Liver (tissue), 9 donors: ENCODE data around the gene ZNF827. TPM values are rescaled to one million over a fixed set of nuclear protein-coding genes. Genes with fewer than 3 reads are reported as not detected.

Experiments
- DNase-seq: peaks from one replicate; pipeline ENCODE4 v3.0.0-alpha.2; 2017; ENCODE audit warnings: low spot score
- H3K27ac ChIP-seq, 2 donors: one replicate each; pipeline ENCODE4 v1.7.0; 2013; ENCODE audit warnings: inconsistent platforms in 2 of 2, low read length in 2 of 2, control low read depth in 1 of 2, low read depth in 1 of 2, mild to moderate bottlenecking in 1 of 2
- H3K27me3 ChIP-seq, 4 donors: one replicate each; pipeline versions ENCODE4 v1.6.1 to v1.7.0; 2013; ENCODE audit warnings: low read length in 3 of 4, inconsistent platforms in 1 of 4, mild to moderate bottlenecking in 1 of 4, moderate library complexity in 1 of 4; ENCODE audit not compliant: control insufficient read depth in 4 of 4, insufficient read depth in 4 of 4
- H3K36me3 ChIP-seq, 4 donors: one replicate each; pipeline versions ENCODE4 v1.6.1 to v1.7.0; 2013; ENCODE audit warnings: low read length in 3 of 4, mild to moderate bottlenecking in 3 of 4, low read depth in 1 of 4, moderate library complexity in 1 of 4; ENCODE audit not compliant: control insufficient read depth in 4 of 4, insufficient read depth in 3 of 4
- H3K4me1 ChIP-seq, 4 donors: one replicate each; pipeline versions ENCODE4 v1.6.1 to v1.7.0; 2013; ENCODE audit warnings: low read length in 3 of 4, mild to moderate bottlenecking in 3 of 4, moderate library complexity in 1 of 4; ENCODE audit not compliant: control insufficient read depth in 4 of 4, insufficient read depth in 4 of 4
- H3K4me3 ChIP-seq, 3 donors: one replicate each; pipeline versions ENCODE4 v1.6.1 to v1.7.0; 2013; ENCODE audit warnings: low read length in 3 of 3, control low read depth in 1 of 3, low read depth in 1 of 3, mild to moderate bottlenecking in 1 of 3
- H3K9ac ChIP-seq, 2 donors: one replicate each; pipeline ENCODE4 v1.7.0; 2013; ENCODE audit warnings: low read length in 2 of 2, mild to moderate bottlenecking in 2 of 2, moderate library complexity in 2 of 2, control low read depth in 1 of 2, low read depth in 1 of 2
- H3K9me3 ChIP-seq, 4 donors: one replicate each; pipeline versions ENCODE4 v1.6.1 to v1.7.0; 2013; ENCODE audit warnings: low read length in 3 of 4; ENCODE audit not compliant: control insufficient read depth in 4 of 4
- ATF3 ChIP-seq: IDR thresholded peaks from 2 replicates; pipeline ENCODE4 v1.6.1; 2016; ENCODE audit warnings: antibody characterized with exemption
- CTCF ChIP-seq: fragments of 150-350 bp; IDR thresholded peaks from 2 replicates; pipeline ENCODE4 v1.5.1; 2017; ENCODE audit warnings: improper control_type of control experiment, low read depth, low read length; ENCODE audit not compliant: missing input control
- EGR1 ChIP-seq, 2 donors: IDR thresholded peaks; 2 replicates each; pipeline ENCODE4 v1.6.1; 2016 to 2018; ENCODE audit warnings: antibody characterized with exemption in 2 of 2, low read depth in 2 of 2
- FOXA1 ChIP-seq: IDR thresholded peaks from 2 replicates; pipeline ENCODE4 v1.6.1; 2016; ENCODE audit warnings: antibody characterized with exemption
- FOXA2 ChIP-seq: IDR thresholded peaks from 2 replicates; pipeline ENCODE4 v1.6.1; 2016; ENCODE audit warnings: antibody characterized with exemption
- GABPA ChIP-seq, 2 donors: IDR thresholded peaks in 1 of 2; conservative IDR thresholded peaks in 1 of 2; 2 replicates each; pipeline ENCODE4 v1.6.1; 2016; ENCODE audit warnings: antibody characterized with exemption in 2 of 2, mild to moderate bottlenecking in 1 of 2, moderate library complexity in 1 of 2
- HNF4A ChIP-seq, 2 donors: conservative IDR thresholded peaks; 2 replicates each; pipeline ENCODE4 v1.6.1; 2016; ENCODE audit warnings: antibody characterized with exemption in 2 of 2, mild to moderate bottlenecking in 2 of 2
- HNF4G ChIP-seq: IDR thresholded peaks from 2 replicates; pipeline ENCODE4 v1.6.1; 2016; ENCODE audit warnings: antibody characterized with exemption
- JUND ChIP-seq, 2 donors: IDR thresholded peaks; 2 replicates each; pipeline ENCODE4 v1.6.1; 2016; ENCODE audit warnings: antibody characterized with exemption in 2 of 2
- MAX ChIP-seq: IDR thresholded peaks from 2 replicates; pipeline ENCODE4 v1.6.1; 2016; ENCODE audit warnings: antibody characterized with exemption
- NR2F2 ChIP-seq: IDR thresholded peaks from 2 replicates; pipeline ENCODE4 v1.6.1; 2016; ENCODE audit warnings: antibody characterized with exemption
- RAD21 ChIP-seq, 2 donors: IDR thresholded peaks; 2 replicates each; pipeline ENCODE4 v1.6.1; 2016; ENCODE audit warnings: antibody characterized with exemption in 2 of 2, mild to moderate bottlenecking in 2 of 2
- REST ChIP-seq: IDR thresholded peaks from 2 replicates; pipeline ENCODE4 v1.6.1; 2016; ENCODE audit warnings: antibody characterized with exemption, mild to moderate bottlenecking
- SP1 ChIP-seq: IDR thresholded peaks from 2 replicates; pipeline ENCODE4 v1.6.1; 2018; ENCODE audit warnings: antibody characterized with exemption, mild to moderate bottlenecking
- TAF1 ChIP-seq: conservative IDR thresholded peaks from 2 replicates; pipeline ENCODE4 v1.6.1; 2016; ENCODE audit warnings: antibody characterized with exemption, mild to moderate bottlenecking
- YY1 ChIP-seq: IDR thresholded peaks from 2 replicates; pipeline ENCODE4 v1.6.1; 2016; ENCODE audit warnings: antibody characterized with exemption, mild to moderate bottlenecking
- ZBTB33 ChIP-seq: IDR thresholded peaks from 2 replicates; pipeline ENCODE4 v1.6.1; 2016; ENCODE audit warnings: antibody characterized with exemption
- WGBS: extraction: QIAGEN DNeasy Blood & Tissue Kit; methylation state at CpG from one replicate; pipeline ENCODE4 v1.1.7; 2013; 5-methylcytosine and 5-hydroxymethylcytosine counted together
- polyA plus RNA-seq, 2 donors: library from polyadenylated mRNA; stranded (reverse) in 1 of 2; unstranded in 1 of 2; fragments of 200-250 nt in 1 of 2; fragments of >200 nt in 1 of 2; fragmentation: Nextera tagmentation in 1 of 2; extraction: Ambion mirVana in 1 of 2; gene quantifications; one replicate each; pipeline versions ENCODE4 v1.2.1 to v1.2.3, GENCODE V29; 2013 to 2015
- total RNA-seq, 2 donors: library from RNA; depleted of rRNA; stranded (reverse); fragments of >200 nt; gene quantifications; one replicate each; pipeline ENCODE4 v1.2.3, GENCODE V29; 2014
- donor health status: healthy.
- donor health status: healthy.
- donor health status: healthy.
- donor health status: healthy.
- donor health status: healthy.

Gene ZNF827
- total and polyA plus RNA-seq, 4 donors: 0.46 to 2.9 (median 1.2) TPM

GRCh38 chr4:145898926-145899531 lies 39.6 kb downstream of the ZNF827 start:
- Histone ChIP-seq H3K4me3 (no peak overlapping the region), H3K27ac (no peak overlapping the region), H3K9me3 (no peaks in the 10 kb centered on the region), H3K4me1 (no peaks in the 10 kb centered on the region), H3K36me3 (no peaks in the 10 kb centered on the region), H3K27me3 (no peaks in the 10 kb centered on the region), H3K9ac (no peak overlapping the region)
- no peak for DNase-seq
- WGBS: 81% methylated on average over 5 of the region's 5 CpGs
- TF ChIP-seq JUND (IDR thresholded peaks at IDR 0.05) (no peak), ATF3 (no peak), NR2F2 (no peak), RAD21 (IDR thresholded peaks at IDR 0.05) (no peak), FOXA1 (no peak), SP1 (no peak), TAF1 (no peak), FOXA2 (no peak), GABPA (IDR thresholded peaks at IDR 0.05 in 1 of 2, conservative IDR thresholded peaks at IDR 0.05 in 1 of 2) (no peak), HNF4A (conservative IDR thresholded peaks at IDR 0.05) (no peak), REST (no peak), CTCF (no peak), EGR1 (IDR thresholded peaks at IDR 0.05; ENCODE audit: low read depth in 2 of 2) (no peak), YY1 (no peak), HNF4G (no peak), MAX (no peak), ZBTB33 (no peak)
